ENCODE results near the gene BCL3. TPM values are rescaled to one million over a fixed set of nuclear protein-coding genes. Genes with fewer than 3 reads are reported as not detected.

Gene BCL3
- total RNA-seq, 2 donors from 2014 or later = 1.8 to 6.2 TPM

DNA sequence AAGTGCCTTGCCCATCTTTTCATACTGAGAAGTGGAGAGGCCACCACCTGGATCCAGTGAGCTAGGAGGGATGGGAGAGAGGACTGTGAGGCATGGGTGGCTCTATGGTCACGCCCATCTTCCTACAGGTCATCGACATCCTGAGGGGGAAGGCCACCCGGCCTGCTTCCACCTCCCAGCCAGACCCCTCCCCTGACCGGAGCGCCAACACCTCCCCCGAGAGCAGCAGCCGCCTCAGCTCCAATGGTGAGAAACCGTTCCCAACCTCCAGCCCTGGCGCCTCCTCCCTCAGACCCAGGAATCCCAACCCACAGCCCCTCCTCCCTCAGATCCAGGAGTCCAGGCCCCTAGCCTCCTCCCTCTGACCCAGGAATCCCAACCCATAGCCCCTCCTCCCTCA is 10.1 kb downstream of the BCL3 start:
- H3K36me3 Mint-ChIP-seq (ENCODE audit: low read depth) = no peaks in the 10 kb centered on the region
- peak overlapping the region; percentile 70 for H3K4me3 Mint-ChIP-seq
- WGBS, 2 experiments (ENCODE audit: insufficient coverage in 1 of 2, insufficient read length in 1 of 2) = 26 to 40% methylated on average over 1 to 9 of the region's 9 CpGs
- Histone ChIP-seq H3K9me3 (ENCODE audit: control insufficient read depth, low read length) (no peaks in the 10 kb centered on the region), H3K4me3 (ENCODE audit: low read length) (peak overlapping the region; percentile 78), H3K4me1 (ENCODE audit: control insufficient read depth, insufficient read depth, low read length) (peaks cover 4% of the 10 kb centered on the region), H3K27ac (ENCODE audit: low read depth, low read length) (no peak overlapping the region), H3K36me3 (ENCODE audit: control insufficient read depth, insufficient read depth, low read length) (peaks cover 4% of the 10 kb centered on the region), H3K9ac (ENCODE audit: extremely low read depth, low read length, poor library complexity, severe bottlenecking) (no peak overlapping the region), H3K27me3 (ENCODE audit: control insufficient read depth, insufficient read depth, low read length, poor library complexity, severe bottlenecking) (peaks cover 41% of the 10 kb centered on the region)
- peaks cover 13% of the 10 kb centered on the region for H3K4me1 Mint-ChIP-seq
- H3K9me3 Mint-ChIP-seq = no peaks in the 10 kb centered on the region
- H3K27me3 Mint-ChIP-seq (ENCODE audit: insufficient read depth) = peaks cover 68% of the 10 kb centered on the region
- TF ChIP-seq, protein P1, sequence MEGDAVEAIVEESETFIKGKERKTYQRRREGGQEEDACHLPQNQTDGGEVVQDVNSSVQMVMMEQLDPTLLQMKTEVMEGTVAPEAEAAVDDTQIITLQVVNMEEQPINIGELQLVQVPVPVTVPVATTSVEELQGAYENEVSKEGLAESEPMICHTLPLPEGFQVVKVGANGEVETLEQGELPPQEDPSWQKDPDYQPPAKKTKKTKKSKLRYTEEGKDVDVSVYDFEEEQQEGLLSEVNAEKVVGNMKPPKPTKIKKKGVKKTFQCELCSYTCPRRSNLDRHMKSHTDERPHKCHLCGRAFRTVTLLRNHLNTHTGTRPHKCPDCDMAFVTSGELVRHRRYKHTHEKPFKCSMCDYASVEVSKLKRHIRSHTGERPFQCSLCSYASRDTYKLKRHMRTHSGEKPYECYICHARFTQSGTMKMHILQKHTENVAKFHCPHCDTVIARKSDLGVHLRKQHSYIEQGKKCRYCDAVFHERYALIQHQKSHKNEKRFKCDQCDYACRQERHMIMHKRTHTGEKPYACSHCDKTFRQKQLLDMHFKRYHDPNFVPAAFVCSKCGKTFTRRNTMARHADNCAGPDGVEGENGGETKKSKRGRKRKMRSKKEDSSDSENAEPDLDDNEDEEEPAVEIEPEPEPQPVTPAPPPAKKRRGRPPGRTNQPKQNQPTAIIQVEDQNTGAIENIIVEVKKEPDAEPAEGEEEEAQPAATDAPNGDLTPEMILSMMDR (conservative IDR thresholded peaks at IDR 0.05) = no peak
- DNase-seq = peak; percentile 86
- H3K27ac Mint-ChIP-seq = no peak overlapping the region

DNA sequence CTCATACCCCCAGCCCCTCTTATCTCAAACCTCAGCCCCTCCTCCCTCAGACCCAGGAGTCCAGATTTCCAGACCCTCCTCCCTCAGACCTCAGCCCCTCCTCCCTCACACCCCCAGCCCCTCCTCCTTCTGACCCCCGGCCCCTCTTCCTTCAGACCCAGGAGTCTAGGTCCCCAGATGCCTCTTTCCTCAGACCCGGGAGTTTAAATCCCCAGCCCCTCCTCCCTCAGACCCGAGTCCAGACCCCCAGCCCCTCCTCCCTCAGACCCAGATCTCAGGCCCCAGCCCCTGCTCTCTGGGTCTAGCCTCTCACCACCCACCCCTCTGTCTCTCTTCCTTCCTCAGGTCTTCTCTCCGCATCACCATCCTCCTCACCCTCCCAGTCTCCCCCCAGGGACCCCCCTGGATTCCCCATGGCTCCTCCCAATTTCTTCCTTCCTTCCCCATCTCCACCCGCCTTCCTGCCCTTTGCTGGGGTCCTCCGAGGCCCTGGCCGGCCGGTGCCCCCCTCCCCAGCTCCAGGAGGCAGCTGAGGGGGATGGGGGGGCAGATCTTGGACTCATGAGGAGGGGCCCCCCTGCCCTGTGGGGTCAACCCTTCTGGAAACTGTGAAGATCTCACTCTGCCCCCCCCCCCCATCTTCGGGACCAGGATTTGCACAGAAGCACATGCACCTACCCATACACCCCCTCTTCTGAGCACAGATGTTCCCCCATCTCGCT is 10.7 kb downstream of the BCL3 start:
- Histone ChIP-seq H3K36me3 (ENCODE audit: control insufficient read depth, insufficient read depth, low read length) (peaks cover 4% of the 10 kb centered on the region), H3K27ac (ENCODE audit: low read depth, low read length) (no peak overlapping the region), H3K9ac (ENCODE audit: extremely low read depth, low read length, poor library complexity, severe bottlenecking) (no peak overlapping the region), H3K9me3 (ENCODE audit: control insufficient read depth, low read length) (no peaks in the 10 kb centered on the region), H3K4me3 (ENCODE audit: low read length) (no peak overlapping the region), H3K27me3 (ENCODE audit: control insufficient read depth, insufficient read depth, low read length, poor library complexity, severe bottlenecking) (peaks cover 36% of the 10 kb centered on the region), H3K4me1 (ENCODE audit: control insufficient read depth, insufficient read depth, low read length) (peaks cover 4% of the 10 kb centered on the region)
- Mint-ChIP-seq H3K4me3 (no peak overlapping the region), H3K27ac (no peak overlapping the region), H3K27me3 (ENCODE audit: insufficient read depth) (peaks cover 68% of the 10 kb centered on the region), H3K36me3 (ENCODE audit: low read depth) (no peaks in the 10 kb centered on the region), H3K4me1 (peaks cover 8% of the 10 kb centered on the region), H3K9me3 (no peaks in the 10 kb centered on the region)
- TF ChIP-seq, protein P1 (conservative IDR thresholded peaks at IDR 0.05) = no peak
- DNase-seq = no peak
- 85 to 88% methylated on average over 2 to 9 of the region's 10 CpGs for WGBS, 2 experiments (ENCODE audit: insufficient coverage in 1 of 2, insufficient read length in 1 of 2)

DNA sequence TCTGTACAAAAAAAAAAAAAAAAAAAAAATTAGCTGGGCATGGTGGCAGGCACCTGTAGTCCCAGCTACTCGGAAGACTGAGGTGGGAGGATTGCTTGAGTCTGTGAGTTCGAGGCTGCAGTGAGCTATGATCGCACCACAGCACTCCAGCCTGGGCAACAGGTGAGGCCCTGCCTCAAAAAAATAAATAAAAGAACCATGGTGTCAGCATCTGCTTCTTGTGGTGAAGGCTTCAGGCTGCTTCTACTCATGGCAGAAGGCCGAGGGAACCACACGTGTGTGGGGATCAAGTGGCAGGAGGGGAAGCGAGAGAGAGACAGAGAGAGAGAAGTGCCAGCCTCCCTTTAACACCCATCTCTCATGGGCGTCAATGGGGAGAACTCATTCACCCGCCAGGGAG is 13.5 kb downstream of the BCL3 start:
- peaks cover 54% of the 10 kb centered on the region for H3K27me3 Mint-ChIP-seq (ENCODE audit: insufficient read depth)
- no peak overlapping the region for H3K27ac Mint-ChIP-seq
- no peaks in the 10 kb centered on the region for H3K9me3 Mint-ChIP-seq
- TF ChIP-seq, protein P1 (conservative IDR thresholded peaks at IDR 0.05) = no peak
- DNase-seq = no peak
- H3K4me1 Mint-ChIP-seq = peaks cover 4% of the 10 kb centered on the region
- Histone ChIP-seq H3K27ac (ENCODE audit: low read depth, low read length) (no peak overlapping the region), H3K27me3 (ENCODE audit: control insufficient read depth, insufficient read depth, low read length, poor library complexity, severe bottlenecking) (peaks cover 8% of the 10 kb centered on the region), H3K9me3 (ENCODE audit: control insufficient read depth, low read length) (no peaks in the 10 kb centered on the region), H3K36me3 (ENCODE audit: control insufficient read depth, insufficient read depth, low read length) (peaks cover 4% of the 10 kb centered on the region), H3K9ac (ENCODE audit: extremely low read depth, low read length, poor library complexity, severe bottlenecking) (no peak overlapping the region), H3K4me1 (ENCODE audit: control insufficient read depth, insufficient read depth, low read length) (no peaks in the 10 kb centered on the region), H3K4me3 (ENCODE audit: low read length) (no peak overlapping the region)
- H3K36me3 Mint-ChIP-seq (ENCODE audit: low read depth) = no peaks in the 10 kb centered on the region
- H3K4me3 Mint-ChIP-seq = no peak overlapping the region
- 81 to 88% methylated on average over 7 to 8 of the region's 8 CpGs for WGBS, 2 experiments (ENCODE audit: insufficient coverage in 1 of 2, insufficient read length in 1 of 2)

Data from endodermal cell (in vitro differentiated cells).